ENCODE results near the gene FCGBP.
"Not testable (repeated sequence)": the region's sequence is repeated elsewhere in the genome, so short reads cannot be mapped to it uniquely, and the experiment has no call there.

FCGBP gene

DNA sequence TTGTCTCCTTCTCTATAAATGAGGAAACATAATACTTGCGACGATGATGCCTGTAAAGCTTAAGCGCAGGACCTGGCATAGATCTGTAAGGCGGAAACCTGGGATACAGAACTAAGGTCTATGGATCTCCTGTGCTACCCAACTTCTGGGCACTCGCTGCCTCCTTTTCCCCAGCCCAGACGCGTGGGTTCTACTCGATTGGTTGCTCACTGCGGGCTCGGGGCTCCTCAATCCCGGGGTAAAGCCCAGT is 35.9 kb upstream of the FCGBP start:
- FAIRE-seq (no peak), DNase-seq (ENCODE audit: insufficient read length, low spot score) (no peak)

DNA sequence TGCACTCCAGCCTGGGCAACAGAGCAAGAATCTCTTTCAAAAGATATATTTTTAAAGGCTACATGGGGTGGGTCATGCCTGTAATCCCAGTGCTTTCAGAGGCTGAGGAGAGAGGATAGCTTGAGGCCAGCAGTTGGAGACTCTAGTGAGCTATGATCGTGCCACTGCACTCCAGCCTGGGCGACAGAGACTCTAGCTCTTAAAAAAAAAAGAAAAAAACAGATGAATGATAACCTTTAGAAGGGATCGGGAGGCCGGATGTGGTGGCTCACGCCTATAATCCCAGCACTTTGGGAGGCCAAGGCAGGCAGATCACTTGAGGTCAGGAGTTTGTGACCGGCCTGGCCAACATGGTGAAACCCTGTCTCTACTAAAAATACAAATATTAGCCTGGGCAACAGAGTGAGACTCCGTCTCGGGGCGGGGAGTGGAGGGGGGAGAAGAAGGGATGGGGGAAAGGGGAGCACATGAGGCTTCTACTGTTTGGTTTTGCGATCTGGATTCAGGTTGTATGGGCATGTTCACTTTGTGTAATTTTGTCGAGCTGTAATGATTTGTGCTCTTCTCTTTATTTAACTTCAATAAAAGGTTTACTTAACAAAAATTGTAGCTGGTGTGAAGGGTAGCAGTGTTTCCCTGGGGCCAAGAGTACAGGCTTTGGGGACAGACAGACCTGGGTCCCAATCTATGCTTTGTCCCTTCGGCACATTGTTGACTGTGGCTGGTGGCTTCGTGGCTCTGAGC is 35.4 kb upstream of the FCGBP start:
- FAIRE-seq (no peak), DNase-seq (ENCODE audit: insufficient read length, low spot score) (no peak)
- TF ChIP-seq, protein P1, sequence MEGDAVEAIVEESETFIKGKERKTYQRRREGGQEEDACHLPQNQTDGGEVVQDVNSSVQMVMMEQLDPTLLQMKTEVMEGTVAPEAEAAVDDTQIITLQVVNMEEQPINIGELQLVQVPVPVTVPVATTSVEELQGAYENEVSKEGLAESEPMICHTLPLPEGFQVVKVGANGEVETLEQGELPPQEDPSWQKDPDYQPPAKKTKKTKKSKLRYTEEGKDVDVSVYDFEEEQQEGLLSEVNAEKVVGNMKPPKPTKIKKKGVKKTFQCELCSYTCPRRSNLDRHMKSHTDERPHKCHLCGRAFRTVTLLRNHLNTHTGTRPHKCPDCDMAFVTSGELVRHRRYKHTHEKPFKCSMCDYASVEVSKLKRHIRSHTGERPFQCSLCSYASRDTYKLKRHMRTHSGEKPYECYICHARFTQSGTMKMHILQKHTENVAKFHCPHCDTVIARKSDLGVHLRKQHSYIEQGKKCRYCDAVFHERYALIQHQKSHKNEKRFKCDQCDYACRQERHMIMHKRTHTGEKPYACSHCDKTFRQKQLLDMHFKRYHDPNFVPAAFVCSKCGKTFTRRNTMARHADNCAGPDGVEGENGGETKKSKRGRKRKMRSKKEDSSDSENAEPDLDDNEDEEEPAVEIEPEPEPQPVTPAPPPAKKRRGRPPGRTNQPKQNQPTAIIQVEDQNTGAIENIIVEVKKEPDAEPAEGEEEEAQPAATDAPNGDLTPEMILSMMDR (IDR thresholded peaks at IDR 0.05; ENCODE audit: insufficient read depth, missing control alignments): no peak

More for the DNA sequence above, 35.9 kb upstream of the FCGBP start:
- TF ChIP-seq, protein P1 (IDR thresholded peaks at IDR 0.05; ENCODE audit: insufficient read depth, missing control alignments): no peak

DNA sequence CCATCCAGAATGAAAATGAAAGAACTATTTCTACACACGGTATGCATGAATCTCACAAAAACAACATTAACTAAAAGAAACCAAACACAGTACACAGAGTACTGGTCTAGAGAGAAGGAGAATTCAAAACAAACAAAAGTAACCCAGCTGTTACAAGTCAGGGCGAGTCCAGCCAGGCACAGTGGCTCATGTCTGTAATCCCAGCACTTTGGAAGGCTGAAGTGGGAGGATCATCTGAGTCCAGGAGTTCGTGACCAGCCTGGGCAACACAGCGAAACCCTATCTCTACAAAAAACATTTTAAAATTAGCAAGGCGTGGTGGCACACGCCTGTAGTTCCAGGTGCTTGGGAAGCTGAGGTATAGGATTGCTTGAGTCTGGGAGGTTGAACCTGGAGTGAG is 34.8 kb upstream of the FCGBP start:
- FAIRE-seq (no peak), DNase-seq (ENCODE audit: insufficient read length, low spot score) (no peak)
- TF ChIP-seq, protein P1 (IDR thresholded peaks at IDR 0.05; ENCODE audit: insufficient read depth, missing control alignments): no peak

DNA sequence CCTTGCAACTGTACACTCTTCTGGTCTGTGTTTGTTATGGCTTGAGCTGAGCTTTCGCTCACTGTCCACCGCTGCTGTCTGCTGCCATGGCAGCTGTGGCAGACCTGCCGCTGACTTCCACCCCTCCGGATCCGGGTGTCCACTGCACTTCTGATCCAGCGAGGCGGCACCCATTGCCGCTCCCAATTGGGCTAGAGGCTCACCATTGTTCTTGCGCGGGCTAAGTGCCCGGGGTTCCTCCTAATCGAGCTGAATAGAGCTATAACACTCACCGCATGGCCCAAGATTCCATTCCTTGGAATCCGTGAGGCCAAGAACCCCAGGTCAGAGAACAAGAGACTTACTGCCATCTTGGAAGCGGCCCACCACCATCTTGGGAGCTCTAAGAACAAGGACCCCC is 34.4 kb upstream of the FCGBP start:
- TF ChIP-seq, protein P1 (IDR thresholded peaks at IDR 0.05; ENCODE audit: insufficient read depth, missing control alignments): no peak
- DNase-seq (ENCODE audit: insufficient read length, low spot score): no peak
- no peak for FAIRE-seq

DNA sequence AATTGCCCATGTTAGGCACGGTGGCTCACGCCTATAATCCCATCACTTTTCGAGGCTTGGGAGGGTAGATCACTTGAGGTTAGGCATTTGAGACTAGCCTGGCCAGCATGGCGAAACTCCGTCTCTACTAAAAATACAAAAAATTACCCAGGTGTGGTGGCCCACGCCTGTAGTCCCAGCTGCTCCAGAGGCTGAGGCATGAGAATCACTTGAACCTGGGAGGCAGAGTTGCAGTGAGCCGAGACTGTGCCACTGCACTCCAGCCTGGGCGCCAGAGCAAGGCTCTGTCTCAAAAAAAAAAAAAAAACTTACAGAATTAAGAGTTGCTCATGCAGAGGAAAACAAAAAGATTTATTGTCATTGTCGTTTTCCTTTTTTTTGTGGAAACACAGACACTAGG is 33.1 kb upstream of the FCGBP start:
- no peak for FAIRE-seq
- TF ChIP-seq, protein P1 (IDR thresholded peaks at IDR 0.05; ENCODE audit: insufficient read depth, missing control alignments): no peak
- DNase-seq (ENCODE audit: insufficient read length, low spot score): no peak

DNA sequence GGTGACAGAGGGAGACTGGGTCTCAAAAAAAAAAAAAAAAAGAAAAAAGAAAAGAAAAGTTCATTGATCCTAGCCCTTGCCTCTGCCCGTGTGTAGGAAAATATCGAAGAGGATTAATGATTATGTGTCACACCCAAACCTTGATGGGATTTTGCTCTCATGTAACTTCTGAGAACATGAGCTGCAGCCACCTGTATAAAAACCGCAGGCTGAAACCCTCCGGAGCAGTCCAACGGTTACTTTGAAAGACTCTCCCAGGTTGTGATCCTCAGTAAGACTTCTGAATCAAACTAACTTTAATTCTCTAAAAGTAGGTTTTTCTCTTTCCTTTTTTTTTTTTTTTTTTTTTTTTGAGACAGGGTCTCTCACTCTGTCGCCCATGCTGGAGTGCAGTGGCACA is 32.2 kb upstream of the FCGBP start:
- no peak for DNase-seq (ENCODE audit: insufficient read length, low spot score)
- no peak for FAIRE-seq
- TF ChIP-seq, protein P1 (IDR thresholded peaks at IDR 0.05; ENCODE audit: insufficient read depth, missing control alignments): no peak

DNA sequence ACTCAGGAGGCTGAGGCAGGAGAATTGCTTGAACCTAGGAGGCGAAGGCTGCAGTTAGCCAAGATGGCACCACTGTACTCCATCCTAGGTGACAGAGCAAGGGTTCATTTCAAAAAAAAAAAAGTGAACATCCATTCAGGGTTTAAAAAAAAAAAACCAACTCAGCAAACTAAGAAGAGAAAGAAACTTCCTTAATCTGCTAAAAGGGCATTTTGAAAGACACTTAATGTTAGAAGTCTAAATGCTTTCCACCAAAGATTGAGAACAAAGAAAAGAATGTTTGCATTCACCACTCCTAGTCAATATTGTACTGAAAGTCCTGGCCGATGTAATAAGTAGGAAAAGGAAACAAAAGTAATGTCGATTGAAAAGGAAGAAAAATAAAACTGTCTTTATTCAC is 29.5 kb upstream of the FCGBP start:
- no peak for FAIRE-seq

DNA sequence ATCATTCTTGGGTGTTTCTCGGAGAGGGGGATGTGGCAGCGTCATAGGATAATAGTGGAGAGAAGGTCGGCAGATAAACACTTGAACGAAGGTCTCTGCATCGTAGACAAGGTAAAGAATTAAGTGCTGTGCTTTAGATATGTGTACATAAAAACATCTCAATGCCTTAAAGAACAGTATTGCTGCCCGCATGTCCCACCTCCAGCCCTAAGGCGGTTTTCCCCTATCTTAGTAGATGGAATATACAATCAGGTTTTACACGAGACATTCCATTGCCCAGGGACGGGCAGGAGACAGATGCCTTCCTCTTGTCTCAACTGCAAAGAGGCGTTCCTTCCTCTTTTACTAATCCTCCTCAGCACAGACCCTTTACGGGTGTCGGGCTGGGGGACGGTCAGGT is 25.0 kb upstream of the FCGBP start:
- DNase-seq (ENCODE audit: insufficient read length, low spot score); FAIRE-seq: not testable (repeated sequence)

More for the DNA sequence above, 29.5 kb upstream of the FCGBP start:
- TF ChIP-seq, protein P1 (IDR thresholded peaks at IDR 0.05; ENCODE audit: insufficient read depth, missing control alignments): no peak
- no peak for DNase-seq (ENCODE audit: insufficient read length, low spot score)

DNA sequence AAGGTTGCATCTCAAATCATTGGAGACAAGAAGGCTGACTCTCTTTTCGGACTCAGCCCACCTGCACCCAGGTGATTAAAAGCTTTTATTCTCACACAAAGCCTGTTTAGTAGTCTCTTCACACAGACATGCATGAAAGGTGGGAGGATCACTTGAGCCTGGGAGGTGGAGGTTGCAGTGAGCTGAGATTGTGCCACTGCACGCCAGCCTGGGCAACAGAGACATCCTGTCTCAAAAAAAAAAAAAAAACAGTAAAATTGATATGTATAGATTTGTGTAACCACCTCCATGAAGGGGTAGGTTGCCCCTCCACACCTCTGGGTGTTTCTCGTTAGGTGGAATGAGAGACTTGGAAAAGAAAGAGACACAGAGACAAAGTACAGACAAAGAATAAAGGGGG is 24.5 kb upstream of the FCGBP start:
- not testable (repeated sequence) for DNase-seq (ENCODE audit: insufficient read length, low spot score); FAIRE-seq

DNA sequence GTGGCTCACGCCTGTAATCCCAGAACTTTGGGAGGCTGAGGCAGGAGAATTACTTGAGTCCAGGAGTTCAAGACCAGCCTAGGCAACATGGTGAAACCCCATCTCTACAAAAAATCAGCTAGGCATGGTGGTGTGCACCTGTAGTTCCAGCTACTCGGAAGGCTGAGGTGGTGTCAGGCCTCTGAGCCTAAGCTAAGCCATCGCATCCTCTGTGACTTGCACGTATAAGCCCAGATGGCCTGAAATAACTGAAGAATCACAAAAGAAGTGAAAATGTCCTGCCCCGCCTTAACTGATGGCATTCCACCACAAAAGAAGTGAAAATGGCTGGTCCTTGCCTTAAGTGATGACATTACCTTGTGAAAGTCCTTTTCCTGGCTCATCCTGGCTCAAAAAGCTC is 23.5 kb upstream of the FCGBP start:
- DNase-seq (ENCODE audit: insufficient read length, low spot score); FAIRE-seq: not testable (repeated sequence)

Data from D721Med (cell line).